ENCODE results near the gene TMEM225B.

The TMEM225B gene

GRCh38 chr7:99626661-99627060 is 28.6 kb downstream of the TMEM225B start:
- TF ChIP-seq TOX (CRISPR knock-in tag; IDR thresholded peaks at IDR 0.05; ENCODE audit: borderline replicate concordance) (no peak), RARB (CRISPR knock-in tag; IDR thresholded peaks at IDR 0.05) (no peak), TCF4 (CRISPR knock-in tag; IDR thresholded peaks at IDR 0.05; ENCODE audit: borderline replicate concordance) (no peak), ZC3H10 (CRISPR knock-in tag; IDR thresholded peaks at IDR 0.05) (no peak), OSR1 (CRISPR knock-in tag; IDR thresholded peaks at IDR 0.05) (no peak), ZFP3 (CRISPR knock-in tag; IDR thresholded peaks at IDR 0.05) (no peak), ARNTL (CRISPR knock-in tag; IDR thresholded peaks at IDR 0.05; ENCODE audit: borderline replicate concordance, low read depth) (no peak), ZNF8 (CRISPR knock-in tag; IDR thresholded peaks at IDR 0.05) (no peak), PPARA (CRISPR knock-in tag; IDR thresholded peaks at IDR 0.05; ENCODE audit: borderline replicate concordance) (no peak), GLIS3 (CRISPR knock-in tag; IDR thresholded peaks at IDR 0.05) (no peak), CREB5 (CRISPR knock-in tag; IDR thresholded peaks at IDR 0.05; ENCODE audit: low read depth) (no peak), ZFP30 (CRISPR knock-in tag; IDR thresholded peaks at IDR 0.05) (no peak), ZNF565 (CRISPR knock-in tag; conservative IDR thresholded peaks at IDR 0.05; ENCODE audit: low read depth) (no peak), ESRRG (CRISPR knock-in tag; IDR thresholded peaks at IDR 0.05) (no peak)
- ATAC-seq = no peak

- ATAC-seq = no peak
- TF ChIP-seq TCF4 (CRISPR knock-in tag; IDR thresholded peaks at IDR 0.05; ENCODE audit: borderline replicate concordance) (no peak), ZFP30 (CRISPR knock-in tag; IDR thresholded peaks at IDR 0.05) (no peak), ZNF565 (CRISPR knock-in tag; conservative IDR thresholded peaks at IDR 0.05; ENCODE audit: low read depth) (no peak), CSDC2 (CRISPR knock-in tag; IDR thresholded peaks at IDR 0.05) (no peak), CREB5 (CRISPR knock-in tag; IDR thresholded peaks at IDR 0.05; ENCODE audit: low read depth) (no peak), ARNTL (CRISPR knock-in tag; IDR thresholded peaks at IDR 0.05; ENCODE audit: borderline replicate concordance, low read depth) (no peak), ZNF70 (CRISPR knock-in tag; IDR thresholded peaks at IDR 0.05) (no peak), SNAI2 (CRISPR knock-in tag; IDR thresholded peaks at IDR 0.05) (no peak), PPARA (CRISPR knock-in tag; IDR thresholded peaks at IDR 0.05; ENCODE audit: borderline replicate concordance) (no peak)
Measured at GRCh38 chr7:99627513-99627912, 29.4 kb downstream of the TMEM225B start.

- no peak for ATAC-seq
- TF ChIP-seq CREB5 (CRISPR knock-in tag; IDR thresholded peaks at IDR 0.05; ENCODE audit: low read depth) (no peak), ISL1 (CRISPR knock-in tag; IDR thresholded peaks at IDR 0.05) (no peak), POU6F1 (CRISPR knock-in tag; IDR thresholded peaks at IDR 0.05; ENCODE audit: borderline replicate concordance, low read depth) (no peak), TOX (CRISPR knock-in tag; IDR thresholded peaks at IDR 0.05; ENCODE audit: borderline replicate concordance) (no peak), CSDC2 (CRISPR knock-in tag; IDR thresholded peaks at IDR 0.05) (no peak), PATZ1 (CRISPR knock-in tag; IDR thresholded peaks at IDR 0.05; ENCODE audit: borderline replicate concordance) (no peak), ESRRG (CRISPR knock-in tag; IDR thresholded peaks at IDR 0.05) (no peak), OSR1 (CRISPR knock-in tag; IDR thresholded peaks at IDR 0.05) (no peak), RARB (CRISPR knock-in tag; IDR thresholded peaks at IDR 0.05) (no peak), TSHZ2 (CRISPR knock-in tag; IDR thresholded peaks at IDR 0.05) (no peak), ZNF8 (CRISPR knock-in tag; IDR thresholded peaks at IDR 0.05) (no peak), ZC3H10 (CRISPR knock-in tag; IDR thresholded peaks at IDR 0.05) (no peak), BACH2 (CRISPR knock-in tag; IDR thresholded peaks at IDR 0.05; ENCODE audit: borderline replicate concordance) (no peak), PPARA (CRISPR knock-in tag; IDR thresholded peaks at IDR 0.05; ENCODE audit: borderline replicate concordance) (no peak)
Measured at GRCh38 chr7:99628471-99629465, 30.7 kb downstream of the TMEM225B start.
